G401.6 (cell line): ENCODE results near the gene MXRA8.
"Not testable (repeated sequence)": the region's sequence is repeated elsewhere in the genome, so short reads cannot be mapped to it uniquely, and the experiment has no call there.

ENCODE experiments used
- FAIRE-seq: peaks from 2 replicates; lab custom pipeline; 2012; peaks lifted over from hg19 to GRCh38; lab: Jason Lieb, UNC

MXRA8 gene

GRCh38 chr1:1318777-1319645 is 39.3 kb downstream of the MXRA8 start:
- no peak for FAIRE-seq

- FAIRE-seq = peak; percentile 79
Observed at GRCh38 chr1:1318131-1318652, 40.2 kb downstream of the MXRA8 start.

DNA sequence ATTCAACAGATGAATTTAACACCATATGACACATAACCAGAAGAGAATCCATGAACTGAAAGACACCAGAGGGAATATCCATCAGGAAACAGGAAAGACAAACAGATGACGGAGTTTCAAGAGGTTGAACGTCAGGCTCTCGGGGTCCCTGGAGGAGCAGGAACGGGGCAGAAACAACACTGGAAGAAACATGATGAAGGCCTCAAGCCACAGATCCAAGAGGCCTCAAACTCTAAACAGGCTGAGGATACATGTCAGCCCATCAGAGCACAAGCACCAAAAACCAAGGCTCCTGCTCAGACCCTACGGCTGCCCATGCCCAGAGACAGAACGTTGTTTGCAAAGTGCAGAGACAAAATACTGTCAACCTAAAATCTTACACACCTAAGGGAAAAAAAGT is 40.9 kb downstream of the MXRA8 start:
- FAIRE-seq = no peak

GRCh38 chr1:1316199-1316598 is 42.2 kb downstream of the MXRA8 start:
- FAIRE-seq = not testable (repeated sequence)

DNA sequence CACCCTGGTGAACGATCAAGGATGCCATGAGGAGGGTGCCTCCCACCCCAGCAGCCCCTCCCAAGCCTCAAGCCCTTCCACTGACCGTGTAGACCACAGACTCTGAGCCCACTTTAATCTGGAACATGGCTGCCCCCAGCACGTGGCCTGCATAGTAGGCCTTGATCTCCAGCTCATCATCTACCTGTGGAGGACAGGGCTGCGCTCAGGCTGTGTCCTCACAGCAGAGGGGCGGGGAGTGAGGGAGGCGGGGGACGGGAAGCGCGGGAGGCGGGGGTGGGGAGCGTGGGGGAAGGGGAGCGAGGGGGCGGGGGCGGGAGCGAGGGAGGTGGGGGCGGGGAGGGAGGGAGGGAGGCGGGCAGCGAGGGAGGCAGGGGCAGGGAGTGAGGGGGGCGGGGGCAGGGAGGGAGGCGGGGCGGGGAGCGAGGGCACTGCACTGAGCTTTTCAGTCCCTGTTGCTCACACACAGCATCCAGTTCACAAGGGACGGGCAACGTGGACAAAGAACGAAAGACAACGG is 42.9 kb downstream of the MXRA8 start:
- no peak for FAIRE-seq

- no peak for FAIRE-seq
Observed at GRCh38 chr1:1314678-1315335, 43.5 kb downstream of the MXRA8 start.

DNA sequence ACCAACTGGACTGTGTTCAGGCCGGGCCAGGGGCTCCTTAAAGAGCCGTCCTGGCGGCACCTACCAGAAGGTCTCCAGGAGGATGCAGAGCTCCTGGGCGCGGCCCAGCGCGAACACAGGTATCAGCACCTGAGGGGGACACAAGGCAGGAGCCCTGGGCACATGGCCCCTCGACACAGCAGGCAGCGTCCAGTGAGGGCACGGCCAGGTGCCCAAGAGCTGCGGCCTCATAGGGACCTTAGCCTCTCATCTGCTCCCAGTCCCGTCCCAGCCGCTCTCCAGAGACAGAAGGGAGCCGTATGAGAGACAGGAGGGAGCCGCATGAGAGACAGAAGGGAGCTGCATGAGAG is 44.1 kb downstream of the MXRA8 start:
- no peak for FAIRE-seq

DNA sequence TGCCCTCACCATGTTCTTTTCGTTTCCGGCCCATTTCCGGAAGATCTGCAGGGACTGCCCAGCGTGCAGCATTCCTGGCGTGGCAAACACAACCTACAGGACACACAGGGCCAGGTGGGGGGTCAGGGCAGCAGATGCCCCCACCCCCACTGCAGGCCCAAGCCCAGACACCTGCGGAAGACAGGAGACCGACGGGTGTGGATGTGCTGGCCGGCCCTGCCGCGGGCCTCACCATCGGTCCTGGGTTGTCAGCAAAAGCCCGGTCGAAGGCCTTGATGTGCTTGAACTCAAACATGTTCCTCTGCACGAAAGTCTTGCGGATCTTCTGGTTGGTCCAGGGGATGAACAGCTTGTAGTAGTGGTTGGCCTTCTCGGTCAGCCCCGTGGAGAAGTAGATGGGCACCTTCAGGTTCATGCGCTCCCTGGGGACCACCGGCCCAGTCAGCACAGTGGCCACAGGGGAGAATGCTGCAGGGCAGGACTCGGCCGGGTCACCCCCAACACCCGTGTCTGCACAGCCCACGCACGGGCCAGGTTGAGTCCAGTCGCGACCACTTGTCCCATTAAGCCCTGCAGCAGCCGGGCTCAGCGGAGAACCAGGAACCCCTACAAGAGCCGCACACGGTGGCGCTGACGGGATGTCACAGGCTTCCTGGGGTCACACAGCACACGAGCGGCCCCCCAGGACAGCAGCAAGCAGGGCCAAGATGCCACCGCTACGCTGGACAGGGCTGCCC is 44.7 kb downstream of the MXRA8 start:
- FAIRE-seq = no peak

DNA sequence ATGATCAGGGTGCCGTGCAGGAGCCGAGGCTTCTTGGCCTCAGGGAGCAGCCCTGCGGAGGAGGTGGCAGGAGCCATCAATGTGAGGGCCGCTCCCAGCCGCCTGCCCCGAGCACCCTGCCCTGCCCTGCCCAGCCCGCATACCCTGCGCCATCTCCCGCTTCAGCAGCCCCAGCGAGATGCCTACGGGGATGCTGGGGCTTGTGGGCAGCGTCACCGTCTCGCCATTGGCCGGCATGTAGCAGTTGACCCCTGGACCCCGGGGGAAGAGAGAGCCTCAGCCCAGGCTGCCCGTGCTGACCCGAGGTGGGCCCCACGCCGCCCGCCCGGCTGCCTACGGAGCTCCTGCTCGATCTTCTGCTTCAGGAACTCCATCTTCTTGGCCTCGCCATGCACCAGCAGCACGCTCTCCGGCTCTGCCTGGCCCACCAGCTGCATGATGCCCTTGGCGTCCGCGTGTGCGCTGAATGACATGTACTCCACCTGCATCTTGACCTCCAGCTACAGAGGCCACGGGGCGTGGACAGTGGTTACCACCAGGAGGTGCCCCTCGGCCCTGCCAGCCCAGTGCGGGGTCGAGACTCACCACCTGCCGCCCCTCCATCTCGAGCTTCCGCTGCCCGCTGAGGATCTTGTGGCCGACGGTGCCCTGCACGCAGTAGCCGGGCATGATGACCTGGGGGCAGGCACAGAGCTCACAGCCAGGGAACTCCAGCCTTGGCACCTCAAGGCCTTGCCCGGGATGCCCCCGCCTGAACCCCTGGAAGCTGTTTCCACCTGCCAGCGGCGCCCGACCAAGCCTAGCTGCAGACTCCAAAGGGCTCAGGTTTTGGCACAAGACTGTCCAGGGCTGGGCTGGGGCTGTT is 45.7 kb downstream of the MXRA8 start:
- FAIRE-seq = no peak

GRCh38 chr1:1311107-1312104 is 46.9 kb downstream of the MXRA8 start:
- no peak for FAIRE-seq

DNA sequence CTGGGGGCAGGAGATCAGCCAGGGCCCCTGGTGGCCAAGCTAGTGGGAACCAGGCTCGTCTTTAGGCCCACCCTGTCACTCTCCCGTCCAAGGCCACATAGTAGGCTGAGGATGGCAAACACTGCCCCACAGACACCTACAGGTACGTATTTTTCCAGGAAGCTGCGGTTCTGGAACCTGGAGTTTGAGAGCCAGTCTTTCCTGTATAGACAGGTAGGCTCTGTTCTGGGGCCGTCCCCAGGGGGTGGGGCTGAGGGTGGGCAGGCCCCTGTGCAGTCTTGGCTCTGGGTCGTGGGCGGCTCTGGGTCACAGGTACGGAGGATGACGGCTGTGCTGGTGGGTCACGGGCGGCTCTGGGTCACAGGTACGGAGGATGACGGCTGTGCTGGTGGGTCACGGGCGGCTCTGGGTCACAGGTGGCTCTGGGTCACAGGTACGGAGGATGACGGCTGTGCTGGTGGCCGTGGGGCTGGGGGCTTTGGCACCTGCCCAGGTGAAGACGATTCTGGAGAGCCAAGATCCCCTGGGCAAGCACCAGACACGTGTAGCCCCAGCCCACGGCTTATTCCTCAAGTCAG is 47.8 kb downstream of the MXRA8 start:
- no peak for FAIRE-seq

GRCh38 chr1:1310109-1310385 is 48.3 kb downstream of the MXRA8 start:
- no peak for FAIRE-seq

DNA sequence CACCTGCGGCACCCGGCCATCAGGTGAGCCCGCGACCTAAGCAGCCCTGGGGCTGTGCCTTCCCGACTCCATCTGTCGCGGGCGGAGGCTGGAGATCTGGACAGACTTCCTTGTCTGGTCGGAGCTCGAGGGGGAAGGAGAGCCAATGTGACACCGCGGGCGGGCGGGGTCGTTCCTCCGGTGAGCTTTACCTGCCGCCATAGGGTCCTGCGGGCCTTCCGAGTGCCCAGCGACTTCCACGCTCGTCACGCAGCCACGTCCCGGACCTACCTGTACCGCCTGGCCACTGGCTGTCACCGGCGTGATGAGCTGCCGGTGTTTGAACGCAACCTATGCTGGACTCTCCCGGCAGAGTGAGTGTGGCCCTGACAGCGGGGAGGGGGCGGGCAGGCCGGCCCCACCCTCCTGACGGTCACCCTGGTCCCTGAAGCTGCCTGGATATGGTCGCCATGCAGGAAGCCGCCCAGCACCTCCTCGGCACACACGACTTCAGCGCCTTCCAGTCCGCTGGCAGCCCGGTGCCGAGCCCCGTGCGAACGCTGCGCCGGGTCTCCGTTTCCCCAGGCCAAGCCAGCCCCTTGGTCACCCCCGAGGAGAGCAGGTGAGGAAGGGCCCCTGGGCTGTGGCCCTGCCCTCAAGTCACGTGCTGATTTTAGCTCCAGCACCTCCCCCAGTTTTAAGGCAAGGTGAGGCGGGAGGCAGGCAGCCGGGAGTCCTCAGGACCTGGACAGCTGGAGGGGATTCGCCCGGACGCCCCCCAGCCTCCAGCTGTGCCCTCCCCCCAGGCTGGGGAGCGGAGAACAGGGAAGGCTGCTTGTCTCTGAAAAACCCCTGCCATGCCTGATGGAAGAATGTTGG is 48.9 kb downstream of the MXRA8 start:
- no peak for FAIRE-seq

DNA sequence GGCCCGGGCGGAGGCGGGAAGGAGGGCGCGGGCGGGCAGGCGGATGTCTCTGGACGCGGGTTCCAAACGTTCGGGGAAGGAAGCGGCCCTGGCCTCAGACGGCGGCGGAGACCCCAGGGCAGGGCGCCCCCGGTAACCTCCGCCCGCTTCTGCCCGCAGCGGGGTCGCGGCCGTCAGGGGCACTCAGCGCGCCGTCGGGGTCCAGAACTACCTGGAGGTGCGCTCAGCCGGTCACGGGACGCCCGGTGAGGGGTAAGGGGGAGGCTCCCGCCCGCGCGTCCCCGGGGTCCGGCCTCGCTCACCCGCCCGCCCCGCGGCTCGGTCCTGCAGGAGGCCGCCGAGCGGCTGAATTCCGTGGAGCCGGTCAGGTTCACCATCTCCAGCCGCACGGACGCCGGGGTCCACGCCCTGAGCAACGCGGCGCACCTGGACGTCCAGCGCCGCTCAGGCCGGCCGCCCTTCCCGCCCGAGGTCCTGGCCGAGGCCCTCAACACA is 49.6 kb downstream of the MXRA8 start:
- no peak for FAIRE-seq

GRCh38 chr1:1307923-1308755 is 50.2 kb downstream of the MXRA8 start, which contains the start of the genes ACAP3 and PUSL1:
ACAP3 (minus strand) TSS chr1:1307930; CDS start chr1:1307815, 115 bp downstream.
PUSL1 (plus strand) TSS chr1:1308597; CDS start chr1:1308644, 47 bp downstream.
- no peak for FAIRE-seq

GRCh38 chr1:1307261-1307922 is 51.0 kb downstream of the MXRA8 start:
- FAIRE-seq = no peak

DNA sequence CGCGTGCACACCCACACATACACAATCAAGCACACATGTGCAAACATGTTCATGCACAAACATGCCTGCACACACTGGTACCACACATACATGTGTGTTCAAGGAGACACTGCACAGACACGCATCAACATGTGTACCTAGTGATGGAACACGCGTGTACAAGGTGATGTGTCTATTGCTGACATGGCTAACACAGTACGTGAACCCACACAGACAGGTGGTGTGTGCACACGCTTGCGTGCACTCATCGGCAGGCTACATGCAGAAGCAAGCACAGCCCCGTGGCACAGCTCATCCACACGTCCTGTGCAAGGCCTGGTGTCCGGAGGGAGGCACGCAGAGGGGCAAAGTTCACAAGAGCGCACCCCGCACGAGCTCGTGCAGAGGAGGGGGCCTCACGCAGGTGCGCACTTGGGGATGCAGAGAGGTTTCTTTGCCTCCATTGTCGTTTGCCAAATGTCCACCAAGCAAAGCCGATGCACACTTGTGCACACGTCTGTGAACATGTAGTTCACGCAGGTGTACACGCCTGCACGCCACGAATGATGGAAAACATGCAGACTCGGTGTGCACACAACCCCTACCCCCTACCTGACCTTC is 51.6 kb downstream of the MXRA8 start:
- no peak for FAIRE-seq
